ENCODE results near the gene DRICH1.
"Not testable (repeated sequence)": the region's sequence is repeated elsewhere in the genome, so short reads cannot be mapped to it uniquely, and the experiment has no call there.

DRICH1 gene

GRCh38 chr22:23597576-23598268, 34.4 kb downstream of the DRICH1 start:
- not testable (repeated sequence) for DNase-seq

DNA sequence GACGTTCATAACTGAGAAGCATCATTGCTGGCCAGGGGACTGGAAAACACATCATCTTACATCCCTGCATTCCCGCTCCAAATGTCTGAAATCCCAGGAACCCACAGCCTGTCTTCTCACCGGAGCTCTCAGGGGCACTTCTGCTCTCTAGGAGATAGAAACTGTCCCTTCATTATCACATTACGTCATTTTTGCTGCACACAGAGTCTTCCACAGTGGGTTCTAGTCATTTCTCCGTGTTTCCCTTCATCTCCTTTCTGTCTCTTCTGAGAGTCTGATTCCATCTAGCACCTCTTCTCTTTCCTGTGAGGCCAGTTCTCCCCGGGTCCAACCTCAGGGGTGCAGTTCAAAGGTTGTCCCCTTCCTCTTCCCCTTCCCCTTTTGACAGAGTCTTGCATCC, 36.2 kb downstream of the DRICH1 start:
- not testable (repeated sequence) for DNase-seq

- no peak for DNase-seq
Measured at GRCh38 chr22:23591846-23592245, 40.3 kb downstream of the DRICH1 start.

GRCh38 chr22:23591201-23591791, 40.8 kb downstream of the DRICH1 start:
- peak; percentile 51 to 57 for DNase-seq

GRCh38 chr22:23583836-23584235, 48.3 kb downstream of the DRICH1 start:
- no peak for DNase-seq

DNA sequence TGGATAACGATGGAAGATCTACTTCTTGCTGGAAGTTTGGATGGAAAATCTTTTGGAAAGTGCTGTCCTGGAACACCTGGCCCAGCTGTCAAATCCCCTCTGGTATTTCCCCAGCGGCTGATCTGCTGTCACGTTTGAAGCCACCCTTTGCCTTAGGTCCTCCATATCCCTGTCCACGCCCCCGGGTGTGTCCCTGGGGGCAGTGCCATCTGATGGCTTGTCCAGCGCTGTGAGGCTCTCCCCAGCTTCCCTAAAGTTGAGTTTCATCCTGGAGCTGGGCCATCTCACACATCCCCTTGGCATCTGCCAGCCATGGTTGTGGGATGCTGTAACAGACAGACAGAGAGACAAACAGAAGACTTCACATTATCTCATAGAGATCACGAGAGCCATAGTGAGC, 49.0 kb downstream of the DRICH1 start:
- no peak for DNase-seq

DNA sequence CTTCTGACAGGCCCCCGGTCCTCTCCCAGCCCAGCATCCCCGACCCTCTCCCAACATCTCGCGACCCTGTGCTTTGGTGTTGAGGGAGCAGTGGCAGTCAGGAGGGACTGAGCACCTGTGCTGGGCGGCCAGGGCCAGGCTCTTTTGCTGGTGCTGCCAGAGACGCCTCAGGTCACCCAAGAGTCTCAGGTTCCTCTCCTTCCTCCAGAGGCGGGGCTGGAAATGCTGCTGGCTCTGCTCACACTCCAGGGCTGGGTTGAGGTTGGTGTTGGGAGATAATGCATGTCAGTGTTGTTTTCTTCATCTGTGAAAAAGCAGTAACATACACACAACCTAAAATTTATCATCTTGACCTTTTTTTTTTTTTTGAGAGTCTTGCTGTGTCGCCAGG, 50.9 kb downstream of the DRICH1 start:
- DNase-seq = no peak

DNA sequence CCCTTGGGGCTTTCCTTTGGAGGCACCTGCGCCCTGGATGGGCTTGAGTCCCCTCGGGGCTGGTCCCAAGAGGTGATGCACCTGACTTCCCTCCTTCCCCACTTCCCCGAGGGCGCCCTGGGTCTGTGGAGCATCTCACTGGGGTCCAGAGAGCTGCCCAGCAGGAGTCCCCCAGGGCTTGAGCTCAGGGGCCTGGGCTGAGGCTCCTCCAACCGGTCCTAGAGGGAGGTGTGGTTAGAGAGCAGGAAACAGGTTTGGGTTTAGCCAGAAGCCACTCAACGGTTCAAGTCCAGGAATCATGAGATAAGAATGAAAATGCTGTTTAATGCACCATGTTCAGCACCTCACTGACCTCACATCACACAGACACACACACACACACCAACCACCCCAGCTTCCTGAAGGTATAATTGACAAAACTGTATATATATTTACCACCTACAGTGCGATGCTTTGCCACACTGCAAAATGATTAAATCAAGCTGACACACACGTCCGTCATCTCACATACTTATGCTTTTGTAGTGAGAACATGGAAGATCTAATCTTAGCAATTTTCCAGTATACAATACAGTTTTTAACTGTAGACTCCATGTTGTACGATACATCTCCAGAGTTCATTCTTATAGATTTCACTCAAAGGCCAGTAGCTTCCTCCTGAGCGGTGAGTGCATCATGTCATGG, 51.4 kb downstream of the DRICH1 start:
- peak in 1 of 2 experiments; percentile 4 for DNase-seq

GRCh38 chr22:23579870-23580575, 52.1 kb downstream of the DRICH1 start, which contains the start of gene IGLL1:
Gene IGLL1, minus strand, starts transcription at chr22:23580290. Its CDS starts 100 bp downstream, at chr22:23580190.
- DNase-seq = no peak

DNA sequence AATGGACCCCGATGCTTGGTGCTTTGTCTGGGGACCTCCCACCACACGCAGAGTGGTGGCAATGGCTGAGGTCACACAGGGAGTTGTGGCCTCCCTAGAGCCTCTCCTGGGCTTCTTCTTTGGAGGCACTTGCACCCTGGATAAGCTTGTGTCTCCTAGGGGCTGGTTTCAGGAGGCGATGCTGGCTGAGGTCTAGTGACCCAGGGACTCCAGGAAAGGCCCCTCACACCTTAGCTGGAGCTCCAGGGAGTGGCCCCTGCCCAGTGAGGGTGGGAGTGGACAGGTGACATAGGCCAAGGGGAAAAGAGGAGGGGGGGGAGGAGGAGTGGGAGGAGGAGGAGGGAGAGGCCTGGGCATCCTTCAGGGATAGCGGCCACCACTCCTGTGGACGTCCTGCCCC, 52.8 kb downstream of the DRICH1 start:
- DNase-seq = no peak

- no peak for DNase-seq
Measured at GRCh38 chr22:23578306-23578705, 53.8 kb downstream of the DRICH1 start.

- DNase-seq = no peak
Measured at GRCh38 chr22:23576681-23577080, 55.4 kb downstream of the DRICH1 start.

DNA sequence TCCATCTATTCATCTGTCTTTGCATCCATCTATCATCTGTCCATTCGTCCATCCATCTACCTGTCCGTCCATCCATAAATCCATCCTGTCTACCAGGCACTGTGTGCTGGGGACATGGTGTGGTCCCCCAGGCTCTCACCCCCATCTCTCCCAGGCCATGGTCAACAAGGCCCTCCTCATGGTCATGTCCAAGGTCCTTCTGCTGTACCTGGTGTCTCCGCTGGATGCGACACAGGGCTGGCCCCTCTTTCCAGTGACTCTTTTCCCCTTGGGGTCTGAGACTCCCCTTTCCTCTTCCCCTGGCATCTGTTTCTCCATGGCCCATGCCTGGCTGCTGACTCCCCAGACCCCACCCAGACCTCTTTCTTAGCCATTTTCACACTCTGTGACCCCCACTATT, 56.5 kb downstream of the DRICH1 start:
- DNase-seq = no peak

DNA sequence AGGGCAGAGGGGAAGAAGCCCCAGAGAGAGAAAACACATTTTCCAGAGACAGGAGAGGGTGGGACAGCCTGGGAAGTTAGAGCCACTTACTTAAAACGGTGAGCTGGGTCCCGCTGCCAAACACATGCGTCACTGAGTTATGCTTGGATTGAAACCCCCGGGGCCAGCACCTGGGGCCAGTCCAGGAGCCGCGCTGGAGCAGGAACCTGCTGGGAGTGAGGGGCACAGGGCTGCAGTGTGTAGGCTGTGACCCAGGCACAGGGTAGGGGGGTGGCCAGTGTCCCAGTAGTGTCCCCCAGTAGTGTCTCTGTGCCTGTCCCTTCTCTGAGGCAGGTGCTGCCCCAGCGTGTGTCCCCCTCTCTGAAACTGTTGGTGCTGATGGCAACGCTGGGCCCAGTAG, 57.2 kb downstream of the DRICH1 start:
- no peak for DNase-seq

GRCh38 chr22:23574371-23574811, 57.7 kb downstream of the DRICH1 start:
- DNase-seq = no peak

DNA sequence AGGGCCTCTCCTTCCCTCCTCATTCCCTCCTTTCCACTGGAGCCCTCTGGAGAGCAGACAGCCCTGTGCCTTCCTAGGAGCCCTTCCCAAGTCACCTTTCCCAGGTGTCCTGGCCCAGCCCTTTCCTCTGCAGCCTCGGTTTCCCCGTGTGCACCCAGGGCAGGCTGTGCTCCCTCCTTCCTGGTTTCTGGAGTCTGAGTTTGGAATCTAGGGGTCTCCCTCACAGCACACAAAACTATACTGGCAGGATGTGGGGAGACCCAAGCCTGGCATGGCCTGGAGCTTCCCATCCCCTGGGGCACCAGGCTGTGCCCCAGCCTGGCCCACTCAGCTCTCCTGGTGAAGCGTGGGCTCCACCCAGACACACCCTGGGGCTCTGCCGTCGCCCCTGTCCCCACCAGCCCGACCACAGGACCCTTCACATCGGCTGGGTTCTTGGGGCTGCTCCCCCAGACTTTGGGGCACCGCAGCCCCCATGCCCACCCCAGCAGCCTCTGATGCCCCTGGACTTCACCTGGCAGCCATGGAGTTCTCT, 58.4 kb downstream of the DRICH1 start:
- not testable (repeated sequence) for DNase-seq

DNA sequence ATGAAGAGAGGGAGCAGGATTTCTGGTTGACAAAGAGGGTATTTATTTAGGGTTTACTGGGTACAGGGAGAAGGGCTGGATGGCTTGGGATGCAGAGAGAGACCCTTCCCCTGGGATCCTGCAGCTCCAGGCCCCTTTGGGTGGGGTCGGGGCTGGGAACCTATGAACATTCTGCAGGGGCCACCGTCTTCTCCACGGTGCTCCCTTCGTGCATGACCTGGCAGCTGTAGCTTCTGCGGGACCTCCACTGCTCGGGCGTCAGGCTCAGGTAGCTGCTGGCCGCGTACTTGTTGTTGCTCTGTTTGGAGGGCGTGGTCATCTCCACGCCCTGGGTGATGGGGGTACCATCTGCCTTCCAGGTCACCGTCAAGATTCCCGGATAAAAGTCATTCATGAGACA, 59.0 kb downstream of the DRICH1 start:
- not testable (repeated sequence) for DNase-seq

- DNase-seq = no peak
Measured at GRCh38 chr22:23571486-23571885, 60.6 kb downstream of the DRICH1 start.

DNA sequence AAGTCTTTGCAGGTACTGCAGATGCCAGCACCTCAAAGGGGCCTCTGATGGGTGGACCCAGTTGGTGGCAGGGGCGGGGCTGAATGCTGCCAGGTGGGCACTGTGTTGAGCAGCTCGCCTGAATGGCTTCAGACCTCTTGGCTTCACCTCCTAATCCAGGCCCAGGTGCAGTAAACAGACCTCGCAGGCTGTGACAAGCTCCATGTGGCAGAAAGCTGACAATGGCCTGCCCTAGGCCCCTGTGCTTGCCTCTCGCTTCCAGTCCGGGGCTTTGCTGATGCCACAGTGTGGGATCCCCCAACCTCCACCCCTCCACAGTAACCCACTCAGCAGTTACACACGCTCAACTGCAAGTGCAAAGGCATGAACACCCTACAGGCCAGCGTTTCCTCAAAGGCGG, 61.4 kb downstream of the DRICH1 start:
- DNase-seq = no peak

GRCh38 chr22:23569716-23570115, 62.4 kb downstream of the DRICH1 start:
- no peak for DNase-seq

GRCh38 chr22:23569291-23569690, 62.8 kb downstream of the DRICH1 start:
- DNase-seq = no peak

DNA sequence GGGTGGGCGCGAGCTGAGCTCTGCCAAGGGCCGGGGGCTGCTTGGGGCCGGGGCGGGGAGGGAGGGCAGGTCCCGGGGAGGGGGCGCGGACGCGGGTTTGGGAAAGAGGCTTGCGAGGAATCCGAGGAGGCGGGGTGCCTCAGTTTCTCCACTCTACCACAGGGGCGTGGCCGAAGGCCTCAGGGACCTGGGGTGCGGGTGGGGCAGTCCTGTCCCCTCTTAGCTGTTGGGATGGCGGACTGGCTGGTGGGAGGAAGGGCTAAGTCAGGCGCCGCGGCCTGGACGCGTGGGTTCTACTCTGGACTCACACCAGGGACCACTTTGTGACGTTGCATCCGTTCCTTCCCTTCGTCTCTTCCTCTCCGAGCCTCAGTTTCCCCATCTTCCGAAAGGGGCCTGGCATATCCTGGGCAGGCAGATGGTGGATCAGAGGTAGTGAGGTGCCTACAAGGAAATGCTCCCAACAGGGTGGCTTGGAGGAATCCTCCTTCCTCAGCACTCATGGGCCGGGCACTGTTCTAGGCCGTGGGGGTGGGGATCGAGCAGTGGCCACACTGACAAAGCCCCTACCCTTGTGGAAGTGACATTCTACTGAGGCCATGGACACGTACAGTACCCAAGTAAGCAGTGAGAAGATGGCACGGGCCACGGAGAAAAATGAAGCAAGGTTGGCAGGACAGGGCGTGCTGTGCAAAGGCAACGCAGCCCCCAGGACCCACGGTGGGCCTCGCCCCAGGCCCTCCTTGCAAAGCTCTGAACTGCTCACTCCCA, 65.2 kb downstream of the DRICH1 start:
- no peak for DNase-seq
